Heart left ventricle (tissue), 16 donors: ENCODE results near the gene KHDC1. TPM values are rescaled to one million over a fixed set of nuclear protein-coding genes. Genes with fewer than 3 reads are reported as not detected.
"Not testable (repeated sequence)": the region's sequence is repeated elsewhere in the genome, so short reads cannot be mapped to it uniquely, and the experiment has no call there.

Experiments used
- ATAC-seq, 4 donors: fragments of 200-7000 bp; cut with Tn5 transposase; one replicate each; pipeline ENCODE4 v1.9.1; 2020 to 2022; ENCODE audit warnings: moderate library complexity in 4 of 4, mild to moderate bottlenecking in 3 of 4, moderate number of reproducible peaks in 1 of 4
- DNase-seq, 5 donors: peaks; one replicate each; pipeline ENCODE4 v3.0.0-alpha.2; 2020
- H3K27ac ChIP-seq, 12 donors: fragments of 200-600 bp; sonication (generic) in 4 of 12; one replicate each; pipeline versions ENCODE4 v1.5.0 to v1.8.0; 2016 to 2022; ENCODE audit warnings: mild to moderate bottlenecking in 2 of 12
- H3K27me3 ChIP-seq, 9 donors: fragments of 200-600 bp; sonication (generic) in 2 of 9; one replicate each; pipeline versions ENCODE4 v1.5.1 to v1.8.0; 2016 to 2022; ENCODE audit warnings: mild to moderate bottlenecking in 3 of 9
- H3K36me3 ChIP-seq, 9 donors: fragments of 200-600 bp; sonication (generic) in 2 of 9; one replicate each; pipeline versions ENCODE4 v1.5.0 to v1.8.0; 2018 to 2022; ENCODE audit warnings: mild to moderate bottlenecking in 2 of 9
- H3K4me1 ChIP-seq, 12 donors: fragments of 200-600 bp; sonication (generic) in 4 of 12; one replicate each; pipeline versions ENCODE4 v1.5.0 to v1.8.0; 2016 to 2022; ENCODE audit warnings: mild to moderate bottlenecking in 3 of 12
- H3K4me3 ChIP-seq, 12 donors: fragments of 200-600 bp; sonication (generic) in 4 of 12; one replicate each; pipeline versions ENCODE4 v1.5.0 to v1.8.0; 2017 to 2022; ENCODE audit warnings: mild to moderate bottlenecking in 9 of 12, moderate library complexity in 4 of 12
- H3K9me3 ChIP-seq, 12 donors: fragments of 200-600 bp; sonication (generic) in 4 of 12; one replicate each; pipeline versions ENCODE4 v1.5.0 to v1.8.0; 2016 to 2022; ENCODE audit warnings: mild to moderate bottlenecking in 1 of 12
- POLR2A ChIP-seq, 2 donors: fragments of 450-650 bp; IDR thresholded peaks; one replicate each; pipeline ENCODE4 v1.6.1; 2017; ENCODE audit warnings: antibody characterized with exemption in 2 of 2, mild to moderate bottlenecking in 2 of 2, moderate library complexity in 2 of 2
- WGBS, 4 donors: extraction: QIAGEN DNeasy Blood & Tissue Kit in 2 of 4; methylation state at CpG; one replicate each; pipeline versions ENCODE4 v1.1.5 to v1.1.7; 2013 to 2018; 5-methylcytosine and 5-hydroxymethylcytosine counted together
- intact Hi-C, 10 donors: fragments of 100-400 bp; cut with DNase I; formaldehyde crosslinking; loops; one replicate each; pipeline versions ENCODE4 v1.11.1 to v1.14.2; 2022
- polyA plus RNA-seq, 2 donors: library from polyadenylated mRNA; stranded (reverse); fragments of 200-250 nt; gene quantifications; one replicate each; pipeline ENCODE4 v1.2.3, GENCODE V29; 2013
- total RNA-seq, 9 donors: library from RNA; depleted of rRNA in 2 of 9; stranded (reverse); fragments of >200 nt in 2 of 9; fragmentation: NEBNext Ultra II Directional in 3 of 9; extraction: Animal tissue kit (Norgen Biotek cat#: 25700) in 3 of 9; gene quantifications; one replicate each; pipeline versions ENCODE4 v1.1.0 to v1.2.4, GENCODE V29; 2016 to 2023
- TF ChIP-seq, protein P1 (sequence below), 12 donors: fragments of 200-600 bp; sonication (generic) in 4 of 12; IDR thresholded peaks; one replicate each; pipeline versions ENCODE4 v1.5.0 to v1.8.0; 2018 to 2022; ENCODE audit warnings: antibody characterized with exemption in 12 of 12, mild to moderate bottlenecking in 5 of 12
- donor health status: ischemic (EF 13 %, LVEDD 7.1; RV severe dilation, severe dysfunction).
- donor health status: healthy with polysubstance abuse.
- donor health status: DM: no; HTN: yes; CAD: no.
- donor health status: DM: no; HTN: no; CAD: no.
- donor health status: ischemic (EF 25% LVEDD 6.9; RV normal size, moderate dysfunction).
- donor health status: ischemic (EF 25% LVEDD 5.7; RV mildly dilated, moderate dysfunction).
- donor health status: healthy.
- donor health status: DM: yes; HTN: yes; CAD: no.
- donor health status: ischemic (EF 35%, LVEDD 5.7; RV mildly dilated, moderate dysfunction).
- donor health status: nonischemic (EF 11% LVEDD 7.7; RV severe dilation, severe dysfunction).
- donor health status: DM: yes; HTN: yes; CAD: no.
- donor health status: PGD.
- donor health status: ischemic (EF 29% LVEDD 5.4; RV normal size, mild dysfunction).
- donor health status: nonischemic (EF 23%, LVEDD 6.1; RV moderate dilation, normal function).

KHDC1 gene
- total and polyA plus RNA-seq, 11 donors = 0.25 to 1.1 (median 0.77) TPM; not detected in 3

DNA sequence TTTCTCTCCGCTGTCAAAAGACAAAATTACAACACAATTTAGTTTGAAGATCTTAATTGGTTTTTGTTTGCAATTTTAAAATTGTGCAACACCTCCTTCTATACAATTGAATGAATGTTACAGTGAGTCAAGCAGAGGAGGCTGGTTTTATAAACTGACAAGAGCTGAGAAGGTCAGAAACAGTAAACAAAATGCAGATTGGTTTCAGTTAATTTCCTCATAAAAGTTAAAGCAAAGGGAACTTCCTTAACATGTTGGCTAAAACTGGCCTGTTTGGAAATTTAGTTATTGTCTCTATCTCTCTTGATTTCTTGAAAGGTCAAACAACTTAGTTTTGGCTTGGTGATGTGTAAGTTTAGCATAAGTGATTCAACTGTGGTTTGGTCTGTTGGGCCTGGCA is 59.9 kb downstream of the KHDC1 start:
- no peaks in the 10 kb centered on the region for H3K4me1 ChIP-seq
- H3K27me3 ChIP-seq = no peaks in the 10 kb centered on the region
- DNase-seq (no peak), ATAC-seq (no peak)
- no peaks in the 10 kb centered on the region for H3K36me3 ChIP-seq
- H3K9me3 ChIP-seq = no peaks in the 10 kb centered on the region
- TF ChIP-seq POLR2A (IDR thresholded peaks at IDR 0.05) = no peak
- WGBS, 4 donors = 89 to 97% (median 93%) methylated on average over 1 of the region's 1 CpG
- no peak overlapping the region for H3K27ac ChIP-seq
- no peak overlapping the region for H3K4me3 ChIP-seq
- intact Hi-C loops = no loop called here

DNA sequence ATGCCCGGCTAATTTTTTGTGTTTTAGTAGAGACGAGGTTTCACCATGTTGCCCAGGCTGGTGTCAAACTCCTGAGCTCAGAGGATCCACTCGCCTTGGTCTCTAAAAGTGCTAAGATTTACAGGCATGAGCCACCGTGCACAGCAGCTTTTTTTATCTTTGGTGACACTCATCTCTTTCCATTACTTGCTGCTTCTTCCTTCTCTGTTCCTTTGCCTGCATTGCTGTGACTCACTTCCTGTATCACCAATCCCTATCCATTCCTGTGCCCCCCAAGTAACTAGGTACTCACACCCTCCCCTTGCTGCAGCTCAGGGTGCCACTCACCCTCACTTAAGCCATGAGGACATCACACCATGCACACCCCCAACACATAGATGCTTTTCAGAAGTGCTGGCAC is 62.3 kb downstream of the KHDC1 start:
- Histone ChIP-seq H3K36me3 (no peaks in the 10 kb centered on the region), H3K4me3 (no peak overlapping the region), H3K27me3 (no peaks in the 10 kb centered on the region), H3K27ac (no peak overlapping the region), H3K4me1 (no peaks in the 10 kb centered on the region), H3K9me3 (no peaks in the 10 kb centered on the region)
- DNase-seq (no peak), ATAC-seq (no peak)
- intact Hi-C loops = no loop called here
- WGBS, 4 donors = 67 to 73% (median 71%) methylated on average over 4 of the region's 4 CpGs
- no peak for TF ChIP-seq POLR2A (IDR thresholded peaks at IDR 0.05)
- TF ChIP-seq, protein P1, sequence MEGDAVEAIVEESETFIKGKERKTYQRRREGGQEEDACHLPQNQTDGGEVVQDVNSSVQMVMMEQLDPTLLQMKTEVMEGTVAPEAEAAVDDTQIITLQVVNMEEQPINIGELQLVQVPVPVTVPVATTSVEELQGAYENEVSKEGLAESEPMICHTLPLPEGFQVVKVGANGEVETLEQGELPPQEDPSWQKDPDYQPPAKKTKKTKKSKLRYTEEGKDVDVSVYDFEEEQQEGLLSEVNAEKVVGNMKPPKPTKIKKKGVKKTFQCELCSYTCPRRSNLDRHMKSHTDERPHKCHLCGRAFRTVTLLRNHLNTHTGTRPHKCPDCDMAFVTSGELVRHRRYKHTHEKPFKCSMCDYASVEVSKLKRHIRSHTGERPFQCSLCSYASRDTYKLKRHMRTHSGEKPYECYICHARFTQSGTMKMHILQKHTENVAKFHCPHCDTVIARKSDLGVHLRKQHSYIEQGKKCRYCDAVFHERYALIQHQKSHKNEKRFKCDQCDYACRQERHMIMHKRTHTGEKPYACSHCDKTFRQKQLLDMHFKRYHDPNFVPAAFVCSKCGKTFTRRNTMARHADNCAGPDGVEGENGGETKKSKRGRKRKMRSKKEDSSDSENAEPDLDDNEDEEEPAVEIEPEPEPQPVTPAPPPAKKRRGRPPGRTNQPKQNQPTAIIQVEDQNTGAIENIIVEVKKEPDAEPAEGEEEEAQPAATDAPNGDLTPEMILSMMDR (IDR thresholded peaks at IDR 0.05) = no peak

DNA sequence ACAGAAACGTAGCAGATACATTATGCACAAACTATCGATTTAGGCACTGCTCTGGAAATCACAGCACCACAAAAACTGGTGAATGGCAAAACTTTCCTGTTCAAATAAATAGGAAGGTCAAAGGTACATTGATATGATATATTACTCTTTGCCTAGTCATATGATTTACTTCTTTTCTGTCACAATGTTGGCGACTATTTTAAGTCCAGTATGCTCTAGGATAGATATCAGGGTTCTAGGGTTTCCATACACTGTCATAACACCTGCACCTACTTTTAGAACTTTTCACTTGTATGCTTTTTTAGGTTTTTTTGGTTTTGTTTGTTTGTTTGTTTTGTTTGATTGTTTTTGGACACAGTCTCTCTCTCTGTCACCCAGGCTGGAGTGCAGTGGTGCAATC is 62.7 kb downstream of the KHDC1 start:
- no peak for DNase-seq
- TF ChIP-seq POLR2A (IDR thresholded peaks at IDR 0.05) = no peak
- TF ChIP-seq, protein P1 (IDR thresholded peaks at IDR 0.05) = no peak
- intact Hi-C loops = no loop called here
- no peak for ATAC-seq
- Histone ChIP-seq H3K27ac (no peak overlapping the region), H3K4me3 (no peak overlapping the region), H3K36me3 (no peaks in the 10 kb centered on the region), H3K4me1 (no peaks in the 10 kb centered on the region), H3K27me3 (no peaks in the 10 kb centered on the region), H3K9me3 (no peaks in the 10 kb centered on the region)
- 84 to 93% (median 86%) methylated on average over 3 of the region's 3 CpGs for WGBS, 4 donors

DNA sequence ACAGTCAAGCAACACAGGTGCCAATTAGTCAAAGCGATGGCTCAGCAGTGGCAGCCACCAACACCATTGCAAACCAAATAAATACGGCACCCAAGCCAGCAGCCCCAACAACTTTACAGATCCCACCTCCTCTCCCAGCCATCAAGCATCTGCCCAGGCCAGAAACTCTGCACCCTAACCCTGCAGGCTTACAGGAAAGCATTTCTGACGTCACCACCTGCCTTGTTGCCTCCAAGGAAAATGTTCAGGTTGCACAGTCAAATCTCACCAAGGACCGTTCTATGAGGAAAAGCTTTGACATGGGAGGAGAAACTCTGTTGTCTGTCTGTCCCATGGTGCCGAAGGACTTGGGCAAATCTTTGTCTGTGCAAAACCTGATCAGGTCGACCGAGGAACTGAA is 68.3 kb downstream of the KHDC1 start:
- Histone ChIP-seq H3K4me3 (no peak overlapping the region), H3K27me3 (no peaks in the 10 kb centered on the region), H3K9me3 (no peaks in the 10 kb centered on the region), H3K4me1 (no peaks in the 10 kb centered on the region), H3K27ac (no peak overlapping the region), H3K36me3 (no peaks in the 10 kb centered on the region)
- ATAC-seq (no peak), DNase-seq (no peak)
- TF ChIP-seq, protein P1 (IDR thresholded peaks at IDR 0.05) = no peak
- TF ChIP-seq POLR2A (IDR thresholded peaks at IDR 0.05) = no peak
- 87 to 96% (median 92%) methylated on average over 7 of the region's 7 CpGs for WGBS, 4 donors
- intact Hi-C loops = no loop called here

DNA sequence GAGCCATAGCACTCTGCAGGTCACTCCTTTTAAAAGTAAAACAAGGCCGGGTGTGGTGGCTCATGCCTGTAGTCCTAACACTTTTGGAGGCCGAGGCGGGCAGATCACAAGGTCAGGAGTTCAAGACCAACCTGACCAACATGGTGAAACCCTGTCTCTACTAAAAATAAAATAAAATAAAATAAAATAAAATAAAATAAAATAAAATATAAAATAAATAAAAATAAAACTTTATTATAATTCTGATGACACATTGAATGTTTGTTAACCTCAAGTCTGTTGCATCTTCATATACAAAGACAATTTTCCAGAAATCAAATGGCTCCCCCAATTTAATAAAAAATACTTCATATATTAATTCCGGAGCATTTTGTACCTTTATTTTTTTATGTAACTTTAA is 69.7 kb downstream of the KHDC1 start:
- DNase-seq, intact Hi-C loops, H3K27me3 ChIP-seq, H3K4me1 ChIP-seq, H3K4me3 ChIP-seq, H3K9me3 ChIP-seq, ATAC-seq, H3K27ac ChIP-seq, H3K36me3 ChIP-seq: not testable (repeated sequence)
- WGBS, 4 donors = 90 to 97% (median 94%) methylated on average over 4 of the region's 4 CpGs

Other genes starting within 250 kb of the KHDC1 start
- not detected for gene KHDC1L, start 37.7 kb downstream of the KHDC1 start, total RNA-seq
- gene KHDC1L, start 37.7 kb downstream of the KHDC1 start, polyA plus RNA-seq = not detected
- gene DPPA5, start 91.1 kb upstream of the KHDC1 start, total RNA-seq = not detected
- not detected for gene DPPA5, start 91.1 kb upstream of the KHDC1 start, polyA plus RNA-seq
- not detected for gene KHDC3L, start 99.5 kb upstream of the KHDC1 start, total RNA-seq
- not detected for gene KHDC3L, start 99.5 kb upstream of the KHDC1 start, polyA plus RNA-seq
- gene OOEP, start 106.7 kb upstream of the KHDC1 start, total RNA-seq = not detected
- not detected for gene OOEP, start 106.7 kb upstream of the KHDC1 start, polyA plus RNA-seq
- under 1 TPM in 6 of 9 donors, not detected in 3; 0.11 to 0.52 (median 0.20) TPM for gene DDX43, start 131.6 kb upstream of the KHDC1 start, total RNA-seq
- gene DDX43, start 131.6 kb upstream of the KHDC1 start, polyA plus RNA-seq = under 1 TPM; 0.08 to 0.30 TPM
- gene CGAS, start 189.1 kb upstream of the KHDC1 start, total RNA-seq = 1 to 10 TPM in 6 of 9 donors, under 1 TPM in 3; 0.50 to 7.6 (median 1.2) TPM
- gene CGAS, start 189.1 kb upstream of the KHDC1 start, polyA plus RNA-seq = under 1 TPM; 0.38 to 0.55 TPM
- gene MTO1, start 198.5 kb upstream of the KHDC1 start, total RNA-seq = 10 to 100 TPM; 18.8 to 32.2 (median 23.7) TPM
- 10 to 100 TPM in 1 of 2 donors, 1 to 10 TPM in 1; 8.6 to 19.4 TPM for gene MTO1, start 198.5 kb upstream of the KHDC1 start, polyA plus RNA-seq